Prostate gland (tissue), 2 donors: ENCODE measurements around the gene RPL39. TPM values are rescaled to one million over a fixed set of nuclear protein-coding genes. Genes with fewer than 3 reads are reported as not detected.
"Not testable (repeated sequence)": the region's sequence is repeated elsewhere in the genome, so short reads cannot be mapped to it uniquely, and the experiment has no call there.

Experiments used
- DNase-seq: peaks from one replicate; pipeline ENCODE4 v3.0.0-alpha.2; 2019; ENCODE audit warnings: low spot score
- H3K27ac ChIP-seq, 2 donors: fragments of 200-600 bp; sonication (generic); 2 replicates each; pipeline ENCODE4 v1.5.1; 2017 to 2019
- H3K27me3 ChIP-seq: fragments of 200-600 bp; sonication (generic); replicated peaks from 2 replicates; pipeline ENCODE4 v1.5.1; 2019; ENCODE audit not compliant: insufficient read depth
- H3K36me3 ChIP-seq, 2 donors: fragments of 200-600 bp; sonication (generic); 1 replicate in 1 of 2; 2 replicates in 1 of 2; pipeline versions ENCODE4 v1.5.1 to v1.8.1; 2017 to 2019
- H3K4me1 ChIP-seq: fragments of 200-600 bp; sonication (generic); replicated peaks from 2 replicates; pipeline ENCODE4 v1.5.1; 2019
- H3K4me3 ChIP-seq, 2 donors: fragments of 200-600 bp; sonication (generic); 2 replicates each; pipeline ENCODE4 v1.5.1; 2017 to 2019
- H3K9me3 ChIP-seq: fragments of 200-600 bp; sonication (generic); 2 replicates; pipeline ENCODE4 v1.5.1; 2017
- POLR2A ChIP-seq: fragments of 450-650 bp; IDR thresholded peaks from one replicate; pipeline ENCODE4 v1.6.1; 2016; ENCODE audit warnings: antibody characterized with exemption, mild to moderate bottlenecking
- POLR2AphosphoS5 ChIP-seq: sonication (generic); formaldehyde crosslinking; IDR thresholded peaks from one replicate; pipeline ENCODE4 v1.6.1; 2017; ENCODE audit warnings: antibody characterized with exemption
- WGBS: methylation state at CpG from one replicate; pipeline ENCODE4 v1.1.5; 2018; 5-methylcytosine and 5-hydroxymethylcytosine counted together
- intact Hi-C: fragments of 100-400 bp; cut with DNase I; formaldehyde crosslinking; loops from one replicate; pipeline ENCODE4 v1.14.2; 2022
- total RNA-seq, 2 donors: library from RNA; depleted of rRNA; stranded (reverse); fragments of >200 nt; gene quantifications; one replicate each; pipeline ENCODE4 v1.1.0, GENCODE V29; 2016
- TF ChIP-seq, protein P1 (sequence below), 4 experiments: fragments of 200-600 bp in 2 of 4; fragments of 450-650 bp in 2 of 4; sonication (generic) in 2 of 4; IDR thresholded peaks; 1 replicate in 3 of 4; 2 replicates in 1 of 4; pipeline ENCODE4 v1.5.1; 2016 to 2019; ENCODE audit warnings: antibody characterized with exemption in 4 of 4, mild to moderate bottlenecking in 2 of 4, moderate library complexity in 2 of 4

The RPL39 gene
- total RNA-seq, 2 donors from 2014 or later: 2,133 to 2,412 TPM

DNA sequence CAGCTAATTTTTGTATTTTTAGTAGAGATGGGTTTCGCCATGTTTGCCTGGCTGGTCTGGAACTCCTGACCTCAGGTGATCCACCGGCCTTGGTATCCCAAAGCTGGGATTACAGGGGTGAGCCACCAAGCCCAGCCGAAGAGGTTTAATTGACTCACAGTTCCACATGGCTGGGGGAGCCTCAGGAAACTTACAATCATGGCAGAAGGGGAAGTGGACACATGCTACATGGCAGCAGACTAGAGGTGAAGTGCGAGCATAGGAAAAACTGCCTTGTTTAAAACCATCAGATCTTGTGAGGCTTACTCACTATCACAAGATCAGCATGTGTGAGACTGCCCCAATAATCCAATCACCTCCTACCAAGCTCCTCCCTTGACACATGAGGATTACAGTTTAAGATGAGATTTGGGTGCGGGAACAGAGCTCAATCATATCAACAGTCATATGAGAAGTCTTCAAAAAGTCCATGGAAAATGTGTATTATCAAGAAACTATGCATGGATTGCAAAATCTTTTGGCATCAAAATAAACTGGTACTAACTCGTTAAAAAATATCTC is 25.8 kb upstream of the RPL39 start:
- Histone ChIP-seq H3K4me3 (no peak overlapping the region), H3K36me3 (no peaks in the 10 kb centered on the region), H3K27me3 (no peaks in the 10 kb centered on the region), H3K4me1 (no peaks in the 10 kb centered on the region), H3K27ac (no peak overlapping the region), H3K9me3 (no peaks in the 10 kb centered on the region)
- TF ChIP-seq POLR2A: no peak
- TF ChIP-seq POLR2AphosphoS5: no peak
- TF ChIP-seq, protein P1, sequence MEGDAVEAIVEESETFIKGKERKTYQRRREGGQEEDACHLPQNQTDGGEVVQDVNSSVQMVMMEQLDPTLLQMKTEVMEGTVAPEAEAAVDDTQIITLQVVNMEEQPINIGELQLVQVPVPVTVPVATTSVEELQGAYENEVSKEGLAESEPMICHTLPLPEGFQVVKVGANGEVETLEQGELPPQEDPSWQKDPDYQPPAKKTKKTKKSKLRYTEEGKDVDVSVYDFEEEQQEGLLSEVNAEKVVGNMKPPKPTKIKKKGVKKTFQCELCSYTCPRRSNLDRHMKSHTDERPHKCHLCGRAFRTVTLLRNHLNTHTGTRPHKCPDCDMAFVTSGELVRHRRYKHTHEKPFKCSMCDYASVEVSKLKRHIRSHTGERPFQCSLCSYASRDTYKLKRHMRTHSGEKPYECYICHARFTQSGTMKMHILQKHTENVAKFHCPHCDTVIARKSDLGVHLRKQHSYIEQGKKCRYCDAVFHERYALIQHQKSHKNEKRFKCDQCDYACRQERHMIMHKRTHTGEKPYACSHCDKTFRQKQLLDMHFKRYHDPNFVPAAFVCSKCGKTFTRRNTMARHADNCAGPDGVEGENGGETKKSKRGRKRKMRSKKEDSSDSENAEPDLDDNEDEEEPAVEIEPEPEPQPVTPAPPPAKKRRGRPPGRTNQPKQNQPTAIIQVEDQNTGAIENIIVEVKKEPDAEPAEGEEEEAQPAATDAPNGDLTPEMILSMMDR (IDR thresholded peaks at IDR 0.05): no peak
- intact Hi-C loops: no loop called here
- DNase-seq: no peak
- 77% methylated on average over 5 of the region's 6 CpGs for WGBS

DNA sequence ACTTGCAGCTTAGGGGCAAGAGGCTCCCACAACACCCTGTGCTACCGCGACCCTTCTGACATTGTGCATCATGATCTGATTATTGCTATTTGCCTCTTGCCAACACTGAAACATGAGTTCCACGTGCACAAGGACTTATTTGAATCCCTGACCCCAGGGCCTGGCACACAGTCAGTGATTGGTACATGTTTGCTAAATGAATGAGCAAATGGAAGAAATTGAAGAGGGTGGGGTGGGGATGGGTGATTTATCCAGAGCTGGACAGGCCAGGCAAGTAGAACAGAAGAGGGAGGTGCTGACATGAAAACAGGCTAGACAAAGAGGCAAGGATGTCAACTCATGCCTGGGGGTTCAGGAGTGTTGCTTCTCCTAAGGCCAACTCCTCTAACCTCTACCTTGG is 24.9 kb upstream of the RPL39 start:
- Histone ChIP-seq H3K4me1 (no peaks in the 10 kb centered on the region), H3K9me3 (no peaks in the 10 kb centered on the region), H3K36me3 (no peaks in the 10 kb centered on the region), H3K4me3 (no peak overlapping the region), H3K27ac (no peak overlapping the region), H3K27me3 (no peaks in the 10 kb centered on the region)
- DNase-seq: no peak
- TF ChIP-seq, protein P1 (IDR thresholded peaks at IDR 0.05): no peak
- TF ChIP-seq POLR2A (no peak), POLR2AphosphoS5 (no peak)
- 78% methylated on average over 3 of the region's 3 CpGs for WGBS
- intact Hi-C loops: no loop called here

DNA sequence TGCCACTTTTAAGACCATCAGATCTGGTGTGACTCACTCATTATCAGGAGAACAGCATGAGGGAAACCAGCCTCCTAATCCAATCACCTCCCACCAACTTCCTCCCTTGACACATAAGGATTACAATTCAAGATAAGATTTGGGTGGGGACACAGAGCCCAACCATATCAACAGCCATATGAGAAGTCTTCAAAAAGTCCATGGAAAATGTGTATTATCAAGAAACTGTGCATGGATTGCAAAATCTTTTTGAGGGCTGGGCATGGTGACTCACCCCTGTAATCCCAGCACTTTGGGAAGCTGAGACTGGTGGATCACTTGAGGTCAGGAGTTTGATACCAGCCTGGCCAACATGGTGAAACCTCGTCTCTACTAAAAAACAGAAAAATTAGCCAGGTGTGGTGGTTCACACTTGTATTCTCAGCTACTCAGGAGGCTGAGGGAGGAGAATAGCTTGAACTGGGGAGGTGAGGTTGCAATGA is 17.8 kb upstream of the RPL39 start:
- 94% methylated on average over 1 of the region's 1 CpG for WGBS
- Histone ChIP-seq H3K9me3 (no peaks in the 10 kb centered on the region), H3K4me3 (no peak overlapping the region), H3K27me3 (no peaks in the 10 kb centered on the region), H3K27ac (no peak overlapping the region), H3K4me1 (no peaks in the 10 kb centered on the region), H3K36me3 (no peaks in the 10 kb centered on the region)
- TF ChIP-seq, protein P1 (IDR thresholded peaks at IDR 0.05): no peak
- TF ChIP-seq POLR2AphosphoS5 (no peak), POLR2A (no peak)
- intact Hi-C loops: no loop called here
- DNase-seq: no peak

GRCh38 chrX:119808461-119808860 is 17.0 kb upstream of the RPL39 start:
- DNase-seq, H3K36me3 ChIP-seq, H3K27ac ChIP-seq, H3K4me3 ChIP-seq, H3K9me3 ChIP-seq, H3K4me1 ChIP-seq, H3K27me3 ChIP-seq, intact Hi-C loops: not testable (repeated sequence)
- 57% methylated on average over 2 of the region's 4 CpGs for WGBS

- no peak for DNase-seq
- Histone ChIP-seq H3K4me3 (no peak overlapping the region), H3K27me3 (no peaks in the 10 kb centered on the region), H3K27ac (no peak overlapping the region), H3K36me3 (no peaks in the 10 kb centered on the region), H3K4me1 (no peaks in the 10 kb centered on the region), H3K9me3 (no peaks in the 10 kb centered on the region)
- WGBS: 94% methylated on average over 8 of the region's 8 CpGs
- TF ChIP-seq POLR2A (no peak), POLR2AphosphoS5 (no peak)
- TF ChIP-seq, protein P1 (IDR thresholded peaks at IDR 0.05): no peak
- intact Hi-C loops: no loop called here
Measured at GRCh38 chrX:119802546-119802945, 11.1 kb upstream of the RPL39 start.
